ENCODE results near the gene NRL.

DNA sequence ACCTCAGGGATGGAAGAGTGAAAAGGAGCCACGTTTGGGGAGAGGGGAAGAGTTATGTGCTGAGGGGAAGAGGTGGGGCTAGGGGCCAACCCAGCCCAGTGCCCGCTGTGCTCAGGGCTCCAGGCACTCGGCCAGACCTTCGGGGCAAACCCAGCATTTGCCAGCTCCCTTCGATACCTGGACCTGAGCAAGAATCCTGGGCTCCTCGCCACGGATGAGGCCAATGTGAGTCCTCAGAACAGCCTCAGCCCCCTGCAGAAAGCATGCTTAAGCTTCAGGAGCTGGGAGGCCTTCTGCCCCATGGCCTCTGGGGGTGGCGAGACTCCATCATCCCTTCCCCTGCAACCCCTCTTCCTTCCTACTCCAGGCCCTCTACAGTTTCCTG lies 58.0 kb downstream of the NRL start:
- TF ChIP-seq, protein P1, sequence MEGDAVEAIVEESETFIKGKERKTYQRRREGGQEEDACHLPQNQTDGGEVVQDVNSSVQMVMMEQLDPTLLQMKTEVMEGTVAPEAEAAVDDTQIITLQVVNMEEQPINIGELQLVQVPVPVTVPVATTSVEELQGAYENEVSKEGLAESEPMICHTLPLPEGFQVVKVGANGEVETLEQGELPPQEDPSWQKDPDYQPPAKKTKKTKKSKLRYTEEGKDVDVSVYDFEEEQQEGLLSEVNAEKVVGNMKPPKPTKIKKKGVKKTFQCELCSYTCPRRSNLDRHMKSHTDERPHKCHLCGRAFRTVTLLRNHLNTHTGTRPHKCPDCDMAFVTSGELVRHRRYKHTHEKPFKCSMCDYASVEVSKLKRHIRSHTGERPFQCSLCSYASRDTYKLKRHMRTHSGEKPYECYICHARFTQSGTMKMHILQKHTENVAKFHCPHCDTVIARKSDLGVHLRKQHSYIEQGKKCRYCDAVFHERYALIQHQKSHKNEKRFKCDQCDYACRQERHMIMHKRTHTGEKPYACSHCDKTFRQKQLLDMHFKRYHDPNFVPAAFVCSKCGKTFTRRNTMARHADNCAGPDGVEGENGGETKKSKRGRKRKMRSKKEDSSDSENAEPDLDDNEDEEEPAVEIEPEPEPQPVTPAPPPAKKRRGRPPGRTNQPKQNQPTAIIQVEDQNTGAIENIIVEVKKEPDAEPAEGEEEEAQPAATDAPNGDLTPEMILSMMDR (IDR thresholded peaks at IDR 0.05): no peak
- TF ChIP-seq EP300 (IDR thresholded peaks at IDR 0.05) (no peak), POLR2A (IDR thresholded peaks at IDR 0.05; ENCODE audit: low read depth) (no peak)

All from esophagus muscularis mucosa (tissue), 4 donors.